Peyer's patch (tissue), 4 donors: ENCODE data around the gene KCNAB1.

Source experiments
- POLR2A ChIP-seq, 2 donors: fragments of 450-650 bp; IDR thresholded peaks; one replicate each; pipeline ENCODE4 v1.5.1; 2017; ENCODE audit warnings: antibody characterized with exemption in 2 of 2, mild to moderate bottlenecking in 2 of 2, moderate library complexity in 2 of 2
- TF ChIP-seq, protein P1 (sequence below), 6 experiments: fragments of 450-650 bp in 4 of 6; fragments of 200-600 bp in 2 of 6; sonication (generic) in 1 of 6; IDR thresholded peaks; one replicate each; pipeline ENCODE4 v1.5.1; 2017 to 2019; ENCODE audit warnings: antibody characterized with exemption in 6 of 6, mild to moderate bottlenecking in 3 of 6, moderate library complexity in 1 of 6

- no peak for TF ChIP-seq POLR2A (IDR thresholded peaks at IDR 0.05)
- TF ChIP-seq, protein P1, sequence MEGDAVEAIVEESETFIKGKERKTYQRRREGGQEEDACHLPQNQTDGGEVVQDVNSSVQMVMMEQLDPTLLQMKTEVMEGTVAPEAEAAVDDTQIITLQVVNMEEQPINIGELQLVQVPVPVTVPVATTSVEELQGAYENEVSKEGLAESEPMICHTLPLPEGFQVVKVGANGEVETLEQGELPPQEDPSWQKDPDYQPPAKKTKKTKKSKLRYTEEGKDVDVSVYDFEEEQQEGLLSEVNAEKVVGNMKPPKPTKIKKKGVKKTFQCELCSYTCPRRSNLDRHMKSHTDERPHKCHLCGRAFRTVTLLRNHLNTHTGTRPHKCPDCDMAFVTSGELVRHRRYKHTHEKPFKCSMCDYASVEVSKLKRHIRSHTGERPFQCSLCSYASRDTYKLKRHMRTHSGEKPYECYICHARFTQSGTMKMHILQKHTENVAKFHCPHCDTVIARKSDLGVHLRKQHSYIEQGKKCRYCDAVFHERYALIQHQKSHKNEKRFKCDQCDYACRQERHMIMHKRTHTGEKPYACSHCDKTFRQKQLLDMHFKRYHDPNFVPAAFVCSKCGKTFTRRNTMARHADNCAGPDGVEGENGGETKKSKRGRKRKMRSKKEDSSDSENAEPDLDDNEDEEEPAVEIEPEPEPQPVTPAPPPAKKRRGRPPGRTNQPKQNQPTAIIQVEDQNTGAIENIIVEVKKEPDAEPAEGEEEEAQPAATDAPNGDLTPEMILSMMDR (IDR thresholded peaks at IDR 0.05) = no peak
Observed at GRCh38 chr3:156297582-156297981, 177.2 kb downstream of the KCNAB1 start.
